ENCODE measurements around the gene HIKESHI.

DNA sequence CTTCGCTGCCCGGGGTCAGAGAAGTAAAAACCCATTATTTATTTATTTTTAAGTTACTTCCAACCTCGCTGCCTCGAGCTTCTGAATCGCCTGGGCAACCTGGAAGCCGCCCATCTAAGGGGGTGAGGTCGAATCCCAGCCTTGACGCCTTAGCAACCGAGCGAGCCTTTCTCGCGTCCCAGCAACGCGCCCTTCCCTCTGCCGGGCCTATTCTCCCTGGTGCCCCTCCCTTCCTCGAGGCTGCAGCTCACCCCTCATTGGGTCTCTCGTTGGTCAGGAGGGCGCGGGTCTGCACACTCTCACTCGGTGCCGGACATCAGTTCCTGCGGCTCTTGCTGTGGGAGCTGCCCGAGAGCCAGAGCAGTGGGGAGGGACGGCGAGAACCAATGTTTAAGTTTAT, 72.5 kb downstream of the HIKESHI start, which contains the start of gene CCDC81:
- TF ChIP-seq POLR2A (IDR thresholded peaks at IDR 0.05; ENCODE audit: low read depth, low read length) (no peak), POLR2AphosphoS5 (IDR thresholded peaks at IDR 0.05; ENCODE audit: low read depth, low read length) (no peak), SPI1 (IDR thresholded peaks at IDR 0.05; ENCODE audit: low read depth, low read length) (no peak), PAX5 (IDR thresholded peaks at IDR 0.05; ENCODE audit: insufficient read depth, low read length, severe bottlenecking) (no peak), TAF1 (IDR thresholded peaks at IDR 0.05; ENCODE audit: low read depth, low read length) (no peak), POU2F2 (IDR thresholded peaks at IDR 0.05; ENCODE audit: low read depth, low read length) (no peak)
